ENCODE results near the gene TMPRSS12.

- TF ChIP-seq POLR2AphosphoS5 (IDR thresholded peaks at IDR 0.05; ENCODE audit: low read depth) (no peak), CTCF (conservative IDR thresholded peaks at IDR 0.05; ENCODE audit: low read depth in 2 of 2) (no peak), EZH2phosphoT487 (IDR thresholded peaks at IDR 0.05; ENCODE audit: unreplicated experiment) (no peak), EZH2 (IDR thresholded peaks at IDR 0.05; ENCODE audit: low read depth, unreplicated experiment) (no peak), REST (IDR thresholded peaks at IDR 0.05; ENCODE audit: unreplicated experiment) (no peak)
Observed at GRCh38 chr12:50824914-50825313, 17.8 kb upstream of the TMPRSS12 start.
